HG02571 (cell line): Measurements from ENCODE around the gene CCDC124.
"Not testable (repeated sequence)": the region's sequence is repeated elsewhere in the genome, so short reads cannot be mapped to it uniquely, and the experiment has no call there.

Experiments used
- ATAC-seq: cut with Tn5 transposase; IDR thresholded peaks from one replicate; pipeline ENCODE4 v1.9.1; 2021; ENCODE audit warnings: mild to moderate bottlenecking, moderate library complexity; ENCODE audit not compliant: unreplicated experiment

CCDC124 gene

GRCh38 chr19:17977488-17977887, 44.7 kb downstream of the CCDC124 start:
- no peak for ATAC-seq

DNA sequence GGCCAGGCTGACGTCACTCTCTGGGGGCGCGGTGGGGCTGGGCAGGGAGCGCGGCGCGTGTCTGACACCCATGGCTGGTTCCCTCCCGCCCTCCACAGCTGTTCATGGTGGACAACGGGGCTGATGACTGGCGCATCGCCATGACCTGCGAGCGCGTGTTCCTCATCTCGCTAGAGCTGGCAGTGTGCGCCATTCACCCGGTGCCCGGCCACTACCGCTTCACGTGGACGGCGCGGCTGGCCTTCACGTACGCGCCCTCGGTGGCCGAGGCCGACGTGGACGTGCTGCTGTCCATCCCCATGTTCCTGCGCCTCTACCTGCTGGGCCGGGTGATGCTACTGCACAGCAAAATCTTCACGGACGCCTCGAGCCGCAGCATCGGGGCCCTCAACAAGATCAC, 48.8 kb downstream of the CCDC124 start:
- no peak for ATAC-seq

DNA sequence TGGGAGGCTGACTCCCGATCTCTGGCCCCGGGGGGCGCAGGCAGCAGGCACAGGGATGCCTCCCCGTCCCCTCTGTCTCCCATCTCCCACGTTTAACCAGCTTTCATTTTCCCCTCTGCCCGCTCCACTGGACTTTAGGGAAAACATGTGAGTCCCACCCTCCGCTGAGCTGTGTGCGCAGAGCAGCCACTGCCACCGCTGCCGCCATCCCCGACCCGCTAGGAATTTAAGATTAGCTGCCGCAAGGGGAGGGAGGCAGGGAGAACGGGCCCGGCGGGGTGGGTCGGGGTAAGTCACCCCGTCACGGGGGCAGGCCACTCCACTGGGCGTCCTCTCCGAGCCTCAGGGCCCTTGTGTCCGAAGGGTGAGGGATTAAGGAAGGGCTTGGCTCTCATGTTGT, 49.6 kb downstream of the CCDC124 start:
- no peak for ATAC-seq

GRCh38 chr19:17985037-17985818, 52.4 kb downstream of the CCDC124 start:
- no peak for ATAC-seq

DNA sequence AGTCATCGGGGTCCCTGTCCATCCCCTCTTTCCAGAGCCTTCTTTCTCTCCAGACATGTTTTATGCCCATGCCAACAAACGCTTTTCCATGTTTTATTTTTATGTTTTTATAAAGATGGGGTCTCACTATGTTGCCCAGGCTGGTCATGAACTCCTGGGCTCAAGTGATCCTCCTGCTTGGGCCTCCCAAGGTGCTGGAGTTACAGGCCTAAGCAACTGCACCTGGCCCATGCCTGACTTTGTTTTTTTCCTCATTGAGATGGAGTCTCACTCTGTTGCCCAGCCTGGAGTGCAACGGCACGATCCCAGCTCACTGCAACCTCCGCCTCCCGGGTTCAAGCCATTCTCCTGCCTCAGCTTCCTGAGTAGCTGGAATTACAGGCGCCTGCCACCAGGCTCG, 53.8 kb downstream of the CCDC124 start:
- ATAC-seq: not testable (repeated sequence)

GRCh38 chr19:17988161-17988560, 55.3 kb downstream of the CCDC124 start:
- no peak for ATAC-seq

- no peak for ATAC-seq
These were observed 56.7 kb downstream of the CCDC124 start for GRCh38 chr19:17989425-17990094.

DNA sequence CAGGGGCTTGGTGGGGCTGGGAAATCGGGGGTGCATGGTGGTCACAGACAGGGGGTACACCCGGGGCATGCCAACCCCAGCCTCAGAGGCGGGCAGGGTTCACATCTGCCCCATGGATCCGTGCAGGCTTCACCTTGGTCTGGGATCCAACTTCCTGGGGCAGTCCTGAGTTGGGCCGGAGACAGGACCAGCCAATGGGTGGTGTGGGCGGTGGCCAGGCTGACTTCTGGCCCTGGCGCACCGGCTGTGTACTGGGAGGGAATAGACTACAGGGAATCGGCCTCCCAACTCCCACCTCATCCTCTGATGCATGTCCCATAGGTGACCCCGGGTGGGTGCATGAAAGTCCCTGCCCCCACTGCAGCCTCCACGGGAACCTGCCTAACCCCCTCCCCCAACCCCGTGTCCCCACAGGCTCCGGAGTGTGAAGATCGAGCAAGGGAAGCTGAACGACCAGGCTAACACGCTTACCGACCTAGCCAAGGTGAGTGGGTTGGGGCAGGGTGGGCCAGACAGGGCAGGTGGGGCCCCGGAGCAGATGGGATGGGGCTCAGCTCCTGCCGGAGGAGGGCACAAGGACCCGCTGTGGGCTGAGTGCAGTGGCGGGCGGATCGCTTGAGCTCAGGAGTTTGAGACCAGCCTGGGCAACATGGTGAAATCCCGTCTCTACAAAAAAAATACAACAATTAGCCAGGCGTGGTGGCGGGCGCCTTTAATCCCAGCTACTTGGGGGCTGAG, 60.4 kb downstream of the CCDC124 start:
- ATAC-seq: no peak
